Adrenal gland (tissue), 12 donors: ENCODE measurements around the gene STIL. TPM values are rescaled to one million over a fixed set of nuclear protein-coding genes. Genes with fewer than 3 reads are reported as not detected.
A peak's percentile ranks its signal among the peaks of the same experiment; 100 is the strongest.

Experiments used
- DNase-seq, 7 donors: peaks; one replicate each; pipeline ENCODE4 v3.0.0-alpha.2; 2019 to 2020
- H3K27ac ChIP-seq, 5 donors: fragments of 200-600 bp; sonication (generic) in 4 of 5; 1 replicate in 3 of 5; 2 replicates in 2 of 5; pipeline versions ENCODE4 v1.5.1 to v1.8.0; 2016 to 2020; ENCODE audit warnings: mild to moderate bottlenecking in 1 of 5
- H3K27me3 ChIP-seq: fragments of 200-600 bp; 2 replicates; pipeline ENCODE4 v1.8.0; 2021
- H3K36me3 ChIP-seq, 2 donors: fragments of 200-600 bp; replicated peaks in 1 of 2; 1 replicate in 1 of 2; 2 replicates in 1 of 2; pipeline versions ENCODE4 v1.5.1 to v1.8.0; 2018 to 2022
- H3K4me1 ChIP-seq, 2 donors: fragments of 200-600 bp; replicated peaks in 1 of 2; 1 replicate in 1 of 2; 2 replicates in 1 of 2; pipeline versions ENCODE4 v1.5.1 to v1.8.0; 2018 to 2021
- H3K4me3 ChIP-seq, 4 donors: fragments of 200-600 bp; sonication (generic) in 3 of 4; one replicate each; pipeline ENCODE4 v1.5.1; 2016 to 2018
- H3K9me3 ChIP-seq, 3 donors: fragments of 200-600 bp; sonication (generic) in 1 of 3; replicated peaks in 1 of 3; 1 replicate in 2 of 3; 2 replicates in 1 of 3; pipeline versions ENCODE4 v1.5.1 to v1.8.0; 2016 to 2021
- CTCF ChIP-seq, 6 experiments: fragments of 450-650 bp in 4 of 6; fragments of 200-600 bp in 2 of 6; sonication (generic) in 1 of 6; IDR thresholded peaks; 1 replicate in 5 of 6; 2 replicates in 1 of 6; pipeline versions ENCODE4 v1.5.1 to v1.8.0; 2016 to 2021; ENCODE audit warnings: antibody characterized with exemption in 6 of 6, mild to moderate bottlenecking in 2 of 6, moderate library complexity in 1 of 6
- POLR2A ChIP-seq, 2 donors: fragments of 450-650 bp; IDR thresholded peaks; one replicate each; pipeline ENCODE4 v1.6.1; 2017; ENCODE audit warnings: antibody characterized with exemption in 2 of 2, mild to moderate bottlenecking in 2 of 2, moderate library complexity in 1 of 2
- WGBS, 4 donors: extraction: QIAGEN DNeasy Blood & Tissue Kit in 2 of 4; methylation state at CpG; one replicate each; pipeline versions ENCODE4 v1.1.5 to v1.1.7; 2013 to 2017; 5-methylcytosine and 5-hydroxymethylcytosine counted together
- intact Hi-C, 2 donors: fragments of 100-400 bp; cut with DNase I; formaldehyde crosslinking; loops; one replicate each; pipeline versions ENCODE4 v1.14.1 to v1.15.0; 2022 to 2023
- polyA plus RNA-seq, 3 donors: library from polyadenylated mRNA; stranded (reverse); fragments of 200-250 nt in 2 of 3; fragments of 350-450 nt in 1 of 3; fragmentation: Illumina TruSeq in 1 of 3; extraction: RNeasy Lipid Tissue Mini Kit (QIAGEN cat#74804) in 1 of 3; gene quantifications; one replicate each; pipeline ENCODE4 v1.2.3, GENCODE V29; 2013 to 2014
- total RNA-seq, 9 donors: library from RNA; depleted of rRNA in 4 of 9; stranded (reverse); fragments of >200 nt in 4 of 9; fragments of 120-200 nt in 1 of 9; fragmentation: NEBNext Ultra II Directional in 1 of 9; extraction: Animal tissue kit (Norgen Biotek cat#: 25700) in 1 of 9; gene quantifications; one replicate each; pipeline versions ENCODE4 v1.1.0 to v1.2.4, GENCODE V29; 2013 to 2023
- donor health status: healthy with polysubstance abuse.
- donor health status: Bipolar disorder and iron deficiency.
- donor health status: DM: yes; HTN: yes; CAD: no.
- donor health status: DM: no; HTN: no; CAD: no.
- donor health status: DM: no; HTN: no; CAD: no.
- donor health status: DM: yes; HTN: yes; CAD: no.

Gene STIL
- total and polyA plus RNA-seq, 12 donors: 0.24 to 7.0 (median 1.4) TPM

DNA sequence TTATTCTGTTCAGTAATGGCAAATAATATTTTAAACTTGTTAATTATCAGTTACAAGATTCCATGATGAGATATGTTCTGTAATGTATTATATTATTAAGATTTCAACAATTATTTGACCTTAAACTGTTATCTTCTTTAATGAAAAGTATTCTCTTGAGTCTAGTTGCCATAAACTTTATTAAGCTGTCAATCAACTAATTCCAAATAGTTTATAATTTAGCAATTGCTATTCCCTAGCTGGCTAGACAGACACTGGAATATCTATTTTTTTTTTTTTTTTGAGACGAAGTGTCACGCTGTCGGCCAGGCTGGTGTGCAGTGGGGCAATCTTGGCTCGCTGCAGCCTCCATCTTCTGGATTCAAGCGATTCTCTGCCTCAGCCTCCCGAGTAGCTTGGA, 23.4 kb upstream of the STIL start:
- intact Hi-C loops: no loop called here
- H3K27me3 ChIP-seq: no peaks in the 10 kb centered on the region
- no peaks in the 10 kb centered on the region for H3K36me3 ChIP-seq
- WGBS, 4 donors: 80 to 93% (median 87%) methylated on average over 6 of the region's 6 CpGs
- H3K4me1 ChIP-seq: peaks cover 21 to 43% of the 10 kb centered on the region in 2 donors
- TF ChIP-seq POLR2A (IDR thresholded peaks at IDR 0.05) (no peak), CTCF (IDR thresholded peaks at IDR 0.05) (no peak)
- DNase-seq: no peak
- no peak overlapping the region for H3K27ac ChIP-seq
- no peaks in the 10 kb centered on the region for H3K9me3 ChIP-seq
- no peak overlapping the region for H3K4me3 ChIP-seq

- H3K4me1 ChIP-seq: peaks cover 21 to 43% of the 10 kb centered on the region in 2 donors
These were observed 21.0 kb upstream of the STIL start for GRCh38 chr1:47334765-47335435.

GRCh38 chr1:47333922-47334764, 20.2 kb upstream of the STIL start:
- Histone ChIP-seq H3K27me3 (no peaks in the 10 kb centered on the region), H3K27ac (peak overlapping the region; percentile 68 to 98 (median 97)), H3K4me1 (peaks cover 21 to 43% of the 10 kb centered on the region in 2 donors), H3K36me3 (no peaks in the 10 kb centered on the region), H3K4me3 (peak overlapping the region; percentile 80 to 93 (median 85)), H3K9me3 (no peaks in the 10 kb centered on the region)
- DNase-seq: peak; percentile 81 to 90 (median 85)
- WGBS, 4 donors: 0 to 1% (median 0%) methylated on average over 27 to 90 of the region's 90 CpGs
- intact Hi-C loops: no loop called here
- peak in 2 of 6 experiments; percentile 18 to 27 for TF ChIP-seq CTCF (IDR thresholded peaks at IDR 0.05)
- TF ChIP-seq POLR2A (IDR thresholded peaks at IDR 0.05): peak; percentile 56 to 58

More at GRCh38 chr1:47334765-47335435, 21.0 kb upstream of the STIL start:
- DNase-seq: no peak
- Histone ChIP-seq H3K4me3 (peak overlapping the region in 3 of 4 donors; percentile 81 to 93 (median 89)), H3K27me3 (no peaks in the 10 kb centered on the region), H3K36me3 (no peaks in the 10 kb centered on the region), H3K27ac (peak overlapping the region; percentile 68 to 98 (median 97)), H3K9me3 (no peaks in the 10 kb centered on the region)
- TF ChIP-seq CTCF (IDR thresholded peaks at IDR 0.05) (no peak), POLR2A (IDR thresholded peaks at IDR 0.05) (no peak)
- intact Hi-C loops: no loop called here
- WGBS, 4 donors: 45 to 53% (median 49%) methylated on average over 9 of the region's 9 CpGs

DNA sequence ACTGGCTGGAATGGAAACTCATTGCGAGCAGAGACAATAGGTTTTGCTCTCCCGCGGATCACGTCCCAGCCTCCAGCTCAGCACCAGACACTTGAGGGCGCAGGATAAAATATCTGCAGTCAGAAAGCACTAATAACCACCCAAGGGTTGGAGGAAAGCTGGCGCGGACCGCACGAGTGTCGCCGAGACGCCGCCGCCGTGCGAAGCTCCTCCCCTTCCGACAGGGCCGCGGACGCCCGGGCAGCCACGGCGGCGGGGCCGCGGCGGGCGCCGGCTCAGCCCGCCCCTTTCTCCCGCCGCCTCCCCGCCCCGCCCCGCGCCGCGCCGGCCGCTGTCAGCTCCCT, 19.6 kb upstream of the STIL start, which contains the start of gene CMPK1:
TSS of gene CMPK1 (plus strand) at position 213 of the 344 bp plus-strand sequence. CDS start 156 bp downstream, outside the sequence.
- DNase-seq: peak; percentile 80 to 92 (median 82)
- intact Hi-C loops: no loop called here
- TF ChIP-seq CTCF (IDR thresholded peaks at IDR 0.05) (no peak), POLR2A (IDR thresholded peaks at IDR 0.05) (no peak)
- peaks cover 21 to 40% of the 10 kb centered on the region in 2 donors for H3K4me1 ChIP-seq
- WGBS, 4 donors: 0 to 2% (median 0%) methylated on average over 4 to 28 of the region's 40 CpGs
- H3K36me3 ChIP-seq: no peaks in the 10 kb centered on the region
- no peaks in the 10 kb centered on the region for H3K9me3 ChIP-seq
- peak within 1 kb of the TSS; percentile 80 to 93 (median 85) for H3K4me3 ChIP-seq
- peak within 1 kb of the TSS; percentile 68 to 98 (median 97) for H3K27ac ChIP-seq
- H3K27me3 ChIP-seq: no peaks in the 10 kb centered on the region
